ENCODE data around the gene APBB1IP. TPM values are rescaled to one million over a fixed set of nuclear protein-coding genes. Genes with fewer than 3 reads are reported as not detected.

Gene APBB1IP
- total RNA-seq, 1 experiment from 2014 or later: not detected

GRCh38 chr10:26467639-26468038 is 29.5 kb downstream of the APBB1IP start:
- Histone ChIP-seq H3K14ac (ENCODE audit: insufficient read depth, low read length) (no peak overlapping the region), H2AFZ (ENCODE audit: low read length) (no peak overlapping the region), H4K5ac (ENCODE audit: insufficient read length, low read depth, low read length) (no peak overlapping the region), H2BK15ac (ENCODE audit: low read depth, low read length) (no peak overlapping the region), H3K23me2 (ENCODE audit: insufficient read length, low read depth, low read length, poor library complexity, severe bottlenecking) (no peaks in the 10 kb centered on the region), H3K27me3 (ENCODE audit: insufficient read depth, low read length) (no peaks in the 10 kb centered on the region), H3K4me1 (ENCODE audit: insufficient read depth, low read length) (no peaks in the 10 kb centered on the region), H3K79me1 (ENCODE audit: insufficient read depth, low read depth, low read length, poor library complexity, severe bottlenecking) (no peaks in the 10 kb centered on the region), H2AK5ac (ENCODE audit: insufficient read length, low read length) (no peak overlapping the region), H3K9ac (ENCODE audit: extremely low read depth, insufficient read length, low read length) (no peak overlapping the region), H2BK12ac (ENCODE audit: insufficient read length, low read depth, low read length) (no peak overlapping the region), H3T11ph (ENCODE audit: low read length) (no peak overlapping the region), H3K4ac (ENCODE audit: low read depth, low read length) (no peak overlapping the region), H3K79me2 (ENCODE audit: insufficient read depth, low read length) (no peaks in the 10 kb centered on the region), H2BK120ac (ENCODE audit: low read depth, low read length, poor library complexity, severe bottlenecking) (no peak overlapping the region), H4K20me1 (ENCODE audit: control insufficient read depth, insufficient read depth, insufficient read length) (no peaks in the 10 kb centered on the region), H2BK5ac (ENCODE audit: insufficient read length, low read length) (no peak overlapping the region), H4K8ac (replicated peaks; ENCODE audit: insufficient read length, low read depth, low read length) (no peak overlapping the region), H3K4me2 (ENCODE audit: insufficient read depth, insufficient read length, low read length) (no peak overlapping the region), H3K27ac (ENCODE audit: insufficient read length, low read depth, low read length) (no peak overlapping the region), H4K91ac (ENCODE audit: insufficient read length, low read depth, low read length) (no peak overlapping the region), H3K56ac (ENCODE audit: insufficient read length, low read depth, low read length) (no peak overlapping the region), H3K9me3 (ENCODE audit: control insufficient read depth, low read depth, low read length) (no peaks in the 10 kb centered on the region), H3K18ac (ENCODE audit: insufficient read length, low read depth, low read length) (no peak overlapping the region), H3K23ac (ENCODE audit: insufficient read length, low read depth, low read length) (no peak overlapping the region), H2BK20ac (ENCODE audit: low read depth, low read length, poor library complexity, severe bottlenecking) (no peak overlapping the region)
- no CpG with 5 or more reads among the region's 4 CpGs for WGBS (ENCODE audit: extremely low coverage, insufficient read length, low lambda C conversion rate)
- DNase-seq: no peak
- Mint-ChIP-seq H3K9me3 (no peaks in the 10 kb centered on the region), H3K4me3 (no peak overlapping the region), H3K4me1 (no peaks in the 10 kb centered on the region), H3K36me3 (ENCODE audit: insufficient read depth in 1 of 3, low read depth in 3 of 3) (no peaks in the 10 kb centered on the region; a peak in 1 of 7 replicates), H3K27ac (no peak overlapping the region), H3K27me3 (ENCODE audit: low read depth) (no peaks in the 10 kb centered on the region)
- TF ChIP-seq CTCF (conservative IDR thresholded peaks at IDR 0.05): no peak

All from H9 (cell line).